GM06990 (cell line): ENCODE data around the gene TMEM151B.

Experiments
- DNase-seq: peaks from one replicate; pipeline ENCODE4 v3.0.0-alpha.2; 2011; ENCODE audit not compliant: insufficient read length; ENCODE audit errors: extremely low read depth
- H3K27me3 ChIP-seq: replicated peaks from 2 replicates; pipeline ENCODE4 v1.6.0; 2011; ENCODE audit warnings: low read length; ENCODE audit not compliant: control insufficient read depth, insufficient read depth
- H3K36me3 ChIP-seq: 2 replicates; pipeline ENCODE4 v1.5.1; 2011; ENCODE audit warnings: low read length; ENCODE audit not compliant: control insufficient read depth, insufficient read depth
- H3K4me3 ChIP-seq: replicated peaks from 2 replicates; pipeline ENCODE4 v1.5.1; 2011; ENCODE audit warnings: low read depth, mild to moderate bottlenecking, control low read depth, low read length
- CTCF ChIP-seq: IDR thresholded peaks from 2 replicates; pipeline ENCODE4 v1.5.1; 2011; ENCODE audit warnings: low read length, control low read depth, mild to moderate bottlenecking, inconsistent platforms; ENCODE audit not compliant: insufficient read depth, poor library complexity, severe bottlenecking

The TMEM151B gene

GRCh38 chr6:44235269-44235668 is 35.0 kb upstream of the TMEM151B start:
- Histone ChIP-seq H3K4me3 (no peak overlapping the region), H3K27me3 (no peaks in the 10 kb centered on the region), H3K36me3 (peaks cover 16% of the 10 kb centered on the region)
- no peak for TF ChIP-seq CTCF
- no peak for DNase-seq

GRCh38 chr6:44235891-44236516 is 34.2 kb upstream of the TMEM151B start:
- Histone ChIP-seq H3K36me3 (peaks cover 15% of the 10 kb centered on the region), H3K4me3 (no peak overlapping the region), H3K27me3 (no peaks in the 10 kb centered on the region)
- no peak for DNase-seq
- TF ChIP-seq CTCF: peak; percentile 2

- peak; percentile 67 for DNase-seq
- no peak for TF ChIP-seq CTCF
- H3K36me3 ChIP-seq: peaks cover 9% of the 10 kb centered on the region
- H3K27me3 ChIP-seq: no peaks in the 10 kb centered on the region
- peak overlapping the region; percentile 71 for H3K4me3 ChIP-seq
These were observed 33.0 kb upstream of the TMEM151B start for GRCh38 chr6:44237021-44237812.

DNA sequence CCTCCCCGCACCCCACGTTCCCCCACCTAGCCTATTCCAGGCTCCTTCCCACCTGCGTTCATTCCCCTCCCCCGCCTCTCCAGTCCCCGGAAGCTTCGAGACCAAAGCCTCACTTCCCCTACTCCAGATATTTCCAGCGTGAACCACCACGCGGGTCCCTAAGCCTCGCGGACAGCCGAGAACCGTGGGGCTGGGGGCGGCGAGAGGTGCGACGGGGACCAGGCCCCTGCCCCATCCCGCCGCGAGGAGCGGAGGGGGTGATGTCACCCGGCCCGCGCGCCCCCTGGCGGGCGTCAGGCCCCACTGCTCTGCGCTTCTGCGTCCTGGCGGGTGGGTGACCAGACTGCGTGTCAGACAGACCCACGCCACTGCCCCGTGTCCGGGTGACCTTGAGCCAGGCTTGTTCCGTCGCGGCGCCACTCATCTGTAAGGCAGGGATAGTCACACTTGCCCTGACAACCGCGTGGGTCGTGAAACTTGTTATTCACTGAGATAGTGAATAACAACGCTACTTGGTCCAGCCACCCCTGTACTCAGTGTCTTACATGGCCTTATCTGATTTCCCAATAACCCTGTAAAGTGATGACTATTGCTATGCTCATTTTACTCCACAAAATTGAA is 32.3 kb upstream of the TMEM151B start:
- H3K36me3 ChIP-seq: peaks cover 5% of the 10 kb centered on the region
- peak; percentile 90 for TF ChIP-seq CTCF
- peak overlapping the region; percentile 71 for H3K4me3 ChIP-seq
- H3K27me3 ChIP-seq: no peaks in the 10 kb centered on the region
- peak; percentile 83 for DNase-seq

DNA sequence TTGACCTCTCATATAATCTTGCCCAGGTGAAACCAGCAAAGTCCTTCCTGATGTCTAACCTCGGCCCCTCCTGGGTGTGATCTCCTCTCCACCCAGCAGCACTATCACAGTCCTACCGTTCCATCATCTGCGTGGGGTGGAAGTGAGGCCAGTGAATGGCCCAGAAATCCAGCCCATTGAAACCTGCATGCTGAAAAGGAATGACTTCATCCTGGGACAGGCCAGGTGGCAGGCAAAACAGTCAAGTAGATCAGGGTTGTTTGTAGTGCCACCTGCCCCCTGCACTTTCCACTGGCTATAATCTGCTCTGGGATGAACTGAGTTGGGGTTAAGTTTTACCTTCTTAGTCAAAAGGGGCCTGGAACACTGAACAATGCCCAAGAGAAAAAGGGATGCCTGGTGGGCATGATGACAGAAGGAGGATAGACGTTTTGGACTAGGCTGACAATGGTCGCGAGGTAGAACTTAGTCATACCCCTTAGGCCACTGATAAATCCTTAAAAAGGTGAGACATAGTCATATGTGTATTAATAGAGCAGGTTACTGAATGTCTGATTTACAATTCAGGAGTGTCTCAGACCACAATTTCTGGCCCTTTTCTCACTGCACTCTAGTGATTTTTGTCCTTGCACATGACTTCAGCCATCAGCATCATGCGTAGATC is 31.4 kb upstream of the TMEM151B start:
- Histone ChIP-seq H3K27me3 (no peaks in the 10 kb centered on the region), H3K36me3 (no peaks in the 10 kb centered on the region; the same call in 1 of the 2 replicates), H3K4me3 (no peak overlapping the region)
- no peak for DNase-seq
- no peak for TF ChIP-seq CTCF
